SK-N-SH (cell line): Measurements from ENCODE around the gene ECI1. TPM values are rescaled to one million over a fixed set of nuclear protein-coding genes. Genes with fewer than 3 reads are reported as not detected.

Experiments used
- CTCF ChIA-PET: fragments of 300-600, 350-600 bp; formaldehyde crosslinking; extraction: SDS; loops from one replicate; lab custom pipeline; 2021; lab: Yijun Ruan, JAX
- POLR2A ChIA-PET: fragments of 350-600 bp; sonication (Branson Sonifier 250); formaldehyde crosslinking; extraction: SDS; loops from one replicate; lab custom pipeline; 2020; ENCODE audit warnings: antibody characterized with exemption, inconsistent platforms; lab: Yijun Ruan, JAX
- DNase-seq: peaks from one replicate; pipeline ENCODE4 v3.0.0; 2012
- H2AFZ ChIP-seq: fragments of 200-600 bp; sonication (generic); 2 replicates; pipeline ENCODE4 v1.8.1; 2016; ENCODE audit warnings: antibody characterized with exemption, mild to moderate bottlenecking, low read depth
- H3F3A ChIP-seq: fragments of 200-600 bp; sonication (generic); replicated peaks from 2 replicates; pipeline ENCODE3; 2016; ENCODE audit warnings: antibody characterized with exemption, mild to moderate bottlenecking; ENCODE audit not compliant: insufficient read depth
- H3K27ac ChIP-seq, 2 experiments: fragments of 200-500 bp in 1 of 2; fragments of 200-600 bp in 1 of 2; sonication (Bioruptor generic) in 1 of 2; sonication (generic), shearing (Covaris generic) in 1 of 2; 2 replicates each; pipeline versions ENCODE4 v1.5.1 to v1.6.1; 2014 to 2016; ENCODE audit warnings: low read depth in 2 of 2, inconsistent platforms in 1 of 2, low read length in 1 of 2, mild to moderate bottlenecking in 1 of 2, mixed read lengths in 1 of 2
- H3K27me3 ChIP-seq: fragments of 200-600 bp; sonication (generic), shearing (Covaris generic); 2 replicates; pipeline ENCODE4 v1.6.1; 2016; ENCODE audit warnings: mixed run types; ENCODE audit not compliant: insufficient read depth
- H3K36me3 ChIP-seq, 2 experiments: fragments of 200-500 bp in 1 of 2; fragments of 200-600 bp in 1 of 2; sonication (Bioruptor generic) in 1 of 2; sonication (generic) in 1 of 2; replicated peaks in 1 of 2; 2 replicates each; pipeline versions ENCODE3 to v1.5.1; 2014 to 2016; ENCODE audit warnings: low read length in 1 of 2, mild to moderate bottlenecking in 1 of 2; ENCODE audit not compliant: insufficient read depth in 2 of 2, control insufficient read depth in 1 of 2
- H3K4me1 ChIP-seq, 2 experiments: fragments of 200-500 bp in 1 of 2; fragments of 200-600 bp in 1 of 2; sonication (Bioruptor generic) in 1 of 2; sonication (generic), shearing (Covaris generic) in 1 of 2; 2 replicates each; pipeline versions ENCODE4 v1.5.1 to v1.6.1; 2014 to 2016; ENCODE audit warnings: low read depth in 1 of 2, low read length in 1 of 2, mixed run types in 1 of 2; ENCODE audit not compliant: insufficient read depth in 2 of 2, control insufficient read depth in 1 of 2
- H3K4me2 ChIP-seq: fragments of 200-600 bp; sonication (generic), shearing (Covaris generic); 2 replicates; pipeline ENCODE4 v1.6.1; 2017; ENCODE audit warnings: mixed run types
- H3K4me3 ChIP-seq, 2 experiments: fragments of 200-500 bp in 1 of 2; fragments of 200-600 bp in 1 of 2; sonication (Bioruptor generic) in 1 of 2; sonication (generic), shearing (Covaris generic) in 1 of 2; 2 replicates each; pipeline versions ENCODE4 v1.5.1 to v1.8.1; 2014 to 2016; ENCODE audit warnings: low read depth in 2 of 2, inconsistent platforms in 1 of 2, low read length in 1 of 2, mild to moderate bottlenecking in 1 of 2, mixed read lengths in 1 of 2, moderate library complexity in 1 of 2
- H3K79me2 ChIP-seq: fragments of 200-600 bp; sonication (generic); 2 replicates; pipeline ENCODE4 v1.8.1; 2017; ENCODE audit warnings: mild to moderate bottlenecking; ENCODE audit not compliant: insufficient read depth
- H3K9ac ChIP-seq: fragments of 200-600 bp; sonication (generic); 2 replicates; pipeline ENCODE4 v1.6.1; 2017; ENCODE audit warnings: mixed run types
- H3K9me2 ChIP-seq: fragments of 200-600 bp; sonication (generic); 2 replicates; pipeline ENCODE4 v1.6.1; 2017; ENCODE audit warnings: mixed run types
- H3K9me3 ChIP-seq: fragments of 200-600 bp; sonication (generic); 2 replicates; pipeline ENCODE4 v1.6.1; 2017; ENCODE audit warnings: mixed run types, mild to moderate bottlenecking, moderate library complexity
- H4K20me1 ChIP-seq: fragments of 200-600 bp; sonication (generic); 2 replicates; pipeline ENCODE4 v1.6.1; 2017; ENCODE audit warnings: mild to moderate bottlenecking, mixed run types; ENCODE audit not compliant: insufficient read depth
- CHD2 ChIP-seq: fragments of 150-350 bp; IDR thresholded peaks from 2 replicates; pipeline ENCODE4 v1.6.1; 2018; ENCODE audit warnings: low read length; ENCODE audit not compliant: partially characterized antibody
- EZH2phosphoT487 ChIP-seq: fragments of 200-600 bp; sonication (generic); IDR thresholded peaks from 2 replicates; pipeline ENCODE4 v1.6.1; 2017; ENCODE audit warnings: low read depth, mixed run types, mild to moderate bottlenecking, antibody characterized with exemption, moderate library complexity, borderline replicate concordance
- FOSL2 ChIP-seq: IDR thresholded peaks from 2 replicates; pipeline ENCODE4 v1.4.0; 2012; ENCODE audit warnings: low read depth, mild to moderate bottlenecking, moderate library complexity, borderline replicate concordance
- FOXM1 ChIP-seq: IDR thresholded peaks from 2 replicates; pipeline ENCODE4 v1.4.0; 2012; ENCODE audit warnings: low read depth, mild to moderate bottlenecking
- MXI1 ChIP-seq: IDR thresholded peaks from 2 replicates; pipeline ENCODE4 v1.6.1; 2012; ENCODE audit warnings: mild to moderate bottlenecking, low read depth, low read length, improper control_type of control experiment
- NRF1 ChIP-seq: IDR thresholded peaks from 2 replicates; pipeline ENCODE4 v1.6.1; 2012; ENCODE audit warnings: low read depth, mild to moderate bottlenecking, low read length
- PBX3 ChIP-seq: IDR thresholded peaks from 2 replicates; pipeline ENCODE4; 2012
- RAD21 ChIP-seq: IDR thresholded peaks from 2 replicates; pipeline ENCODE4 v1.6.1; 2012; ENCODE audit warnings: mild to moderate bottlenecking, low read length
- RCOR1 ChIP-seq: fragments of 150-350 bp; IDR thresholded peaks from 2 replicates; pipeline ENCODE4 v1.6.1; 2017; ENCODE audit warnings: antibody characterized with exemption, low read length
- RXRA ChIP-seq: IDR thresholded peaks from 2 replicates; pipeline ENCODE4 v1.4.0; 2012; ENCODE audit warnings: low read depth, mild to moderate bottlenecking, borderline replicate concordance
- SMC3 ChIP-seq: IDR thresholded peaks from 2 replicates; pipeline ENCODE4 v1.6.1; 2012; ENCODE audit warnings: low read depth, low read length, improper control_type of control experiment
- TAF1 ChIP-seq: IDR thresholded peaks from 2 replicates; pipeline ENCODE4 v1.6.1; 2012; ENCODE audit warnings: low read depth, mild to moderate bottlenecking, low read length, moderate library complexity, borderline replicate concordance
- USF1 ChIP-seq: IDR thresholded peaks from 2 replicates; pipeline ENCODE4 v1.4.0; 2012; ENCODE audit warnings: low read depth, borderline replicate concordance
- USF2 ChIP-seq: fragments of 150-350 bp; IDR thresholded peaks from 2 replicates; pipeline ENCODE4 v1.6.1; 2017; ENCODE audit warnings: antibody characterized with exemption, low read length, low read depth, borderline replicate concordance
- YY1 ChIP-seq: IDR thresholded peaks from 2 replicates; pipeline ENCODE4 v1.4.0; 2012; ENCODE audit warnings: low read depth, mild to moderate bottlenecking
- WGBS: methylation state at CpG from one replicate; pipeline ENCODE4 v1.1.6; 2017; ENCODE audit warnings: low lambda C conversion rate; 5-methylcytosine and 5-hydroxymethylcytosine counted together
- polyA plus RNA-seq, 3 experiments: library from polyadenylated mRNA; depleted of rRNA; stranded (reverse); fragments of >200 nt; gene quantifications; 2 replicates each; pipeline ENCODE4 v1.2.3, GENCODE V29; 2012
- TF ChIP-seq, protein P1 (sequence below): fragments of 200-600 bp; sonication (generic); IDR thresholded peaks from 2 replicates; pipeline ENCODE4 v1.6.1; 2017; ENCODE audit warnings: antibody characterized with exemption, mild to moderate bottlenecking, moderate library complexity

The ECI1 gene
- polyA plus RNA-seq, 1 of the 3 experiments (the other 2 are of a cell fraction) = 61.8 TPM

GRCh38 chr16:2194852-2195321, 56.5 kb downstream of the ECI1 start:
- Histone ChIP-seq H3K4me2 (peak overlapping the region; percentile 77; the same call in 1 of the 2 replicates), H3K9me3 (no peaks in the 10 kb centered on the region), H3F3A (no peaks in the 10 kb centered on the region), H3K79me2 (no peaks in the 10 kb centered on the region), H3K4me1 (peaks cover 0 to 18% of the 10 kb centered on the region in 2 experiments; a peak in 1 of 4 replicates), H4K20me1 (no peaks in the 10 kb centered on the region), H3K4me3 (peak overlapping the region; percentile 21 to 53; a peak in 2 of 4 replicates), H3K36me3 (no peaks in the 10 kb centered on the region), H3K9me2 (no peaks in the 10 kb centered on the region), H3K9ac (no peak overlapping the region), H2AFZ (no peak overlapping the region), H3K27ac (no peak overlapping the region; a peak in 1 of 4 replicates), H3K27me3 (no peaks in the 10 kb centered on the region)
- TF ChIP-seq EZH2phosphoT487 = no peak
- TF ChIP-seq USF1 = no peak
- TF ChIP-seq RXRA = no peak
- no peak for TF ChIP-seq CHD2
- TF ChIP-seq TAF1 = no peak
- TF ChIP-seq RAD21 = peak; percentile 77
- no peak for TF ChIP-seq FOSL2
- TF ChIP-seq SMC3 = peak; percentile 47
- no peak for TF ChIP-seq PBX3
- TF ChIP-seq RCOR1 = peak; percentile 57; the same call in 1 of the 2 replicates
- no peak for TF ChIP-seq NRF1
- no peak for TF ChIP-seq FOXM1
- TF ChIP-seq YY1 = no peak
- TF ChIP-seq, protein P1, sequence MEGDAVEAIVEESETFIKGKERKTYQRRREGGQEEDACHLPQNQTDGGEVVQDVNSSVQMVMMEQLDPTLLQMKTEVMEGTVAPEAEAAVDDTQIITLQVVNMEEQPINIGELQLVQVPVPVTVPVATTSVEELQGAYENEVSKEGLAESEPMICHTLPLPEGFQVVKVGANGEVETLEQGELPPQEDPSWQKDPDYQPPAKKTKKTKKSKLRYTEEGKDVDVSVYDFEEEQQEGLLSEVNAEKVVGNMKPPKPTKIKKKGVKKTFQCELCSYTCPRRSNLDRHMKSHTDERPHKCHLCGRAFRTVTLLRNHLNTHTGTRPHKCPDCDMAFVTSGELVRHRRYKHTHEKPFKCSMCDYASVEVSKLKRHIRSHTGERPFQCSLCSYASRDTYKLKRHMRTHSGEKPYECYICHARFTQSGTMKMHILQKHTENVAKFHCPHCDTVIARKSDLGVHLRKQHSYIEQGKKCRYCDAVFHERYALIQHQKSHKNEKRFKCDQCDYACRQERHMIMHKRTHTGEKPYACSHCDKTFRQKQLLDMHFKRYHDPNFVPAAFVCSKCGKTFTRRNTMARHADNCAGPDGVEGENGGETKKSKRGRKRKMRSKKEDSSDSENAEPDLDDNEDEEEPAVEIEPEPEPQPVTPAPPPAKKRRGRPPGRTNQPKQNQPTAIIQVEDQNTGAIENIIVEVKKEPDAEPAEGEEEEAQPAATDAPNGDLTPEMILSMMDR = peak; percentile 52
- no peak for TF ChIP-seq MXI1
- TF ChIP-seq USF2 = no peak
- WGBS = 21% methylated on average over 6 of the region's 10 CpGs
- POLR2A ChIA-PET = interaction anchor here (0.8 to 3.3 kb wide), 5 partner anchors 12 to 57 kb away, joined by 3 to 18 read pairs (median 5); partner anchors contain the start of genes ECI1 and TRAF7
- DNase-seq = peak; percentile 74
- CTCF ChIA-PET = interaction anchor here (0.9 to 3.6 kb wide), 22 partner anchors 10 to 306 kb away, joined by 3 to 33 read pairs (median 4); partner anchors contain the start of genes ABCA3, BRICD5, CCNF and ECI1
